Cerebellar nuclear complex (tissue), 1 donor: ENCODE results near the gene NSMF.

Source experiments
- DNase-seq, 2 experiments: peaks; one replicate each; lab custom pipeline; 2025; lab: John Stamatoyannopoulos, UW

NSMF gene

GRCh38 chr9:137491735-137492432, 32.8 kb upstream of the NSMF start:
- no peak for DNase-seq

- DNase-seq, result no peak
Observed at GRCh38 chr9:137490532-137491186, 31.5 kb upstream of the NSMF start.

GRCh38 chr9:137488906-137489305, 29.8 kb upstream of the NSMF start:
- DNase-seq, result no peak

- peak; percentile 74 to 79 for DNase-seq
Observed at GRCh38 chr9:137488327-137488653, 29.2 kb upstream of the NSMF start.

- no peak for DNase-seq
Observed at GRCh38 chr9:137487454-137488326, 28.6 kb upstream of the NSMF start.

- peak in 1 of 2 experiments; percentile 14 for DNase-seq
Observed at GRCh38 chr9:137486545-137487453, 27.7 kb upstream of the NSMF start.

GRCh38 chr9:137486141-137486490, 27.0 kb upstream of the NSMF start:
- DNase-seq, result no peak

- DNase-seq, result no peak
Observed at GRCh38 chr9:137485343-137486140, 26.4 kb upstream of the NSMF start.

- DNase-seq, result no peak
Observed at GRCh38 chr9:137484551-137485315, 25.6 kb upstream of the NSMF start.

GRCh38 chr9:137482094-137482781, 23.1 kb upstream of the NSMF start:
- DNase-seq, result no peak

- DNase-seq, result no peak
Observed at GRCh38 chr9:137480686-137481683, 21.9 kb upstream of the NSMF start.

GRCh38 chr9:137479892-137480685, 21.0 kb upstream of the NSMF start:
- no peak for DNase-seq

- DNase-seq, result peak; percentile 68 to 87
Observed at GRCh38 chr9:137478962-137479861, 20.1 kb upstream of the NSMF start.

GRCh38 chr9:137478613-137478961, 19.5 kb upstream of the NSMF start:
- no peak for DNase-seq

- DNase-seq, result no peak
Observed at GRCh38 chr9:137477778-137478612, 18.9 kb upstream of the NSMF start.

GRCh38 chr9:137476856-137477255, 17.7 kb upstream of the NSMF start:
- DNase-seq, result no peak
